Measurements from ENCODE around the gene ATP13A3.

The ATP13A3 gene

GRCh38 chr3:194396539-194396858 is 90.3 kb downstream of the ATP13A3 start:
- CTCF ChIA-PET: interaction anchor here (0.8 to 5.1 kb wide), 7 partner anchors 9 to 616 kb away, joined by 3 to 26 read pairs (median 3); partner anchors contain the start of gene LSG1
- no peak for DNase-seq (ENCODE audit: extremely low spot score)
- POLR2A ChIA-PET: interaction anchor here (0.6 kb wide), 1 partner anchor 266 kb away, joined by 3 read pairs; no protein-coding TSS in a partner anchor
- TF ChIP-seq CTCF (IDR thresholded peaks at IDR 0.05; ENCODE audit: control extremely low read depth, extremely low read depth, low read depth, missing control alignments): no peak

- no peak for DNase-seq (ENCODE audit: extremely low spot score)
- no peak for TF ChIP-seq CTCF (IDR thresholded peaks at IDR 0.05; ENCODE audit: control extremely low read depth, extremely low read depth, low read depth, missing control alignments)
- POLR2A ChIA-PET: no interaction called here
- CTCF ChIA-PET: interaction anchor here (1.0 to 5.1 kb wide), 8 partner anchors 10 to 615 kb away, joined by 3 to 26 read pairs (median 5); no protein-coding TSS in a partner anchor
Observed at GRCh38 chr3:194395778-194396538, 90.8 kb downstream of the ATP13A3 start.

GRCh38 chr3:194395212-194395611 is 91.6 kb downstream of the ATP13A3 start:
- ChIA-PET CTCF (interaction anchor here (0.8 to 5.1 kb wide), 9 partner anchors 9 to 1922 kb away, joined by 3 to 26 read pairs (median 4); no protein-coding TSS in a partner anchor), POLR2A (no interaction called here)
- no peak for DNase-seq (ENCODE audit: extremely low spot score)
- TF ChIP-seq CTCF (IDR thresholded peaks at IDR 0.05; ENCODE audit: control extremely low read depth, extremely low read depth, low read depth, missing control alignments): no peak

- CTCF ChIA-PET: interaction anchor here (1.0 to 1.8 kb wide), 2 partner anchors 13 to 15 kb away, joined by 4 to 5 read pairs; no protein-coding TSS in a partner anchor
Observed at GRCh38 chr3:194392576-194392975, 94.2 kb downstream of the ATP13A3 start.

GRCh38 chr3:194390835-194391234 is 96.0 kb downstream of the ATP13A3 start:
- CTCF ChIA-PET: interaction anchor here (0.7 kb wide), 1 partner anchor 56 kb away, joined by 3 read pairs; no protein-coding TSS in a partner anchor
- no peak for TF ChIP-seq CTCF (IDR thresholded peaks at IDR 0.05; ENCODE audit: control extremely low read depth, extremely low read depth, low read depth, missing control alignments)
- POLR2A ChIA-PET: no interaction called here
- no peak for DNase-seq (ENCODE audit: extremely low spot score)

More at GRCh38 chr3:194392576-194392975, 94.2 kb downstream of the ATP13A3 start:
- no peak for TF ChIP-seq CTCF (IDR thresholded peaks at IDR 0.05; ENCODE audit: control extremely low read depth, extremely low read depth, low read depth, missing control alignments)
- DNase-seq (ENCODE audit: extremely low spot score): no peak
- POLR2A ChIA-PET: no interaction called here

- TF ChIP-seq CTCF (IDR thresholded peaks at IDR 0.05; ENCODE audit: control extremely low read depth, extremely low read depth, low read depth, missing control alignments): no peak
- DNase-seq (ENCODE audit: extremely low spot score): no peak
- CTCF ChIA-PET: interaction anchor here (0.9 to 1.2 kb wide), 2 partner anchors 10 to 83 kb away, joined by 3 to 4 read pairs; no protein-coding TSS in a partner anchor
- POLR2A ChIA-PET: no interaction called here
Observed at GRCh38 chr3:194389269-194389668, 97.5 kb downstream of the ATP13A3 start.
